Glomerular visceral epithelial cell (primary cell): ENCODE results near the gene TRAF3.
"Not testable (repeated sequence)": the region's sequence is repeated elsewhere in the genome, so short reads cannot be mapped to it uniquely, and the experiment has no call there.

ENCODE experiments used
- DNase-seq: peaks from one replicate; pipeline ENCODE4 v3.0.0-alpha.2; 2016; ENCODE audit errors: extremely low spot score

Gene TRAF3

GRCh38 chr14:102827716-102828115 lies 50.5 kb downstream of the TRAF3 start:
- DNase-seq: peak; percentile 30

- no peak for DNase-seq
Measured at GRCh38 chr14:102828151-102828550, 50.9 kb downstream of the TRAF3 start.

- no peak for DNase-seq
Measured at GRCh38 chr14:102829016-102829548, 51.8 kb downstream of the TRAF3 start.

GRCh38 chr14:102830474-102831045 lies 53.3 kb downstream of the TRAF3 start:
- DNase-seq: no peak

GRCh38 chr14:102831163-102831804 lies 54.0 kb downstream of the TRAF3 start:
- no peak for DNase-seq

- no peak for DNase-seq
Measured at GRCh38 chr14:102833341-102833740, 56.1 kb downstream of the TRAF3 start.

GRCh38 chr14:102833991-102834390 lies 56.7 kb downstream of the TRAF3 start:
- no peak for DNase-seq

- DNase-seq: no peak
Measured at GRCh38 chr14:102835959-102836358, 58.7 kb downstream of the TRAF3 start.

- DNase-seq: not testable (repeated sequence)
Measured at GRCh38 chr14:102837120-102837519, 59.9 kb downstream of the TRAF3 start.

GRCh38 chr14:102838501-102838900 lies 61.3 kb downstream of the TRAF3 start:
- no peak for DNase-seq

GRCh38 chr14:102840115-102840514 lies 62.9 kb downstream of the TRAF3 start:
- DNase-seq: no peak

GRCh38 chr14:102840771-102841528 lies 63.7 kb downstream of the TRAF3 start:
- DNase-seq: no peak

- no peak for DNase-seq
Measured at GRCh38 chr14:102848830-102849525, 71.7 kb downstream of the TRAF3 start.

GRCh38 chr14:102849526-102850379 lies 72.5 kb downstream of the TRAF3 start:
- DNase-seq: no peak

GRCh38 chr14:102853648-102854047 lies 76.4 kb downstream of the TRAF3 start:
- no peak for DNase-seq

GRCh38 chr14:102854091-102854703 lies 76.9 kb downstream of the TRAF3 start:
- DNase-seq: no peak

- DNase-seq: no peak
Measured at GRCh38 chr14:102856179-102856578, 78.9 kb downstream of the TRAF3 start.

GRCh38 chr14:102857444-102857843 lies 80.2 kb downstream of the TRAF3 start:
- DNase-seq: peak; percentile 23

- no peak for DNase-seq
Measured at GRCh38 chr14:102859911-102860310, 82.7 kb downstream of the TRAF3 start.

GRCh38 chr14:102862154-102862773 lies 85.0 kb downstream of the TRAF3 start:
- no peak for DNase-seq
